Liver (tissue), 3 donors: Measurements from ENCODE around the gene NLRP5.

Source experiments
- FOXA2 ChIP-seq: IDR thresholded peaks from 2 replicates; pipeline ENCODE4 v1.6.1; 2016; ENCODE audit warnings: antibody characterized with exemption
- GABPA ChIP-seq, 2 donors: IDR thresholded peaks in 1 of 2; conservative IDR thresholded peaks in 1 of 2; 2 replicates each; pipeline ENCODE4 v1.6.1; 2016; ENCODE audit warnings: antibody characterized with exemption in 2 of 2, mild to moderate bottlenecking in 1 of 2, moderate library complexity in 1 of 2
- HNF4G ChIP-seq: IDR thresholded peaks from 2 replicates; pipeline ENCODE4 v1.6.1; 2016; ENCODE audit warnings: antibody characterized with exemption
- RAD21 ChIP-seq, 2 donors: IDR thresholded peaks; 2 replicates each; pipeline ENCODE4 v1.6.1; 2016; ENCODE audit warnings: antibody characterized with exemption in 2 of 2, mild to moderate bottlenecking in 2 of 2
- TF ChIP-seq, protein P1 (sequence below): IDR thresholded peaks from 2 replicates; pipeline ENCODE4 v1.6.1; 2016; ENCODE audit warnings: antibody characterized with exemption, mild to moderate bottlenecking
- TF ChIP-seq, protein P2 (sequence below): fragments of 150-350 bp; IDR thresholded peaks from 2 replicates; pipeline ENCODE4 v1.5.1; 2017; ENCODE audit warnings: improper control_type of control experiment, low read depth, low read length; ENCODE audit not compliant: missing input control
- donor health status: healthy.
- donor health status: healthy.

DNA sequence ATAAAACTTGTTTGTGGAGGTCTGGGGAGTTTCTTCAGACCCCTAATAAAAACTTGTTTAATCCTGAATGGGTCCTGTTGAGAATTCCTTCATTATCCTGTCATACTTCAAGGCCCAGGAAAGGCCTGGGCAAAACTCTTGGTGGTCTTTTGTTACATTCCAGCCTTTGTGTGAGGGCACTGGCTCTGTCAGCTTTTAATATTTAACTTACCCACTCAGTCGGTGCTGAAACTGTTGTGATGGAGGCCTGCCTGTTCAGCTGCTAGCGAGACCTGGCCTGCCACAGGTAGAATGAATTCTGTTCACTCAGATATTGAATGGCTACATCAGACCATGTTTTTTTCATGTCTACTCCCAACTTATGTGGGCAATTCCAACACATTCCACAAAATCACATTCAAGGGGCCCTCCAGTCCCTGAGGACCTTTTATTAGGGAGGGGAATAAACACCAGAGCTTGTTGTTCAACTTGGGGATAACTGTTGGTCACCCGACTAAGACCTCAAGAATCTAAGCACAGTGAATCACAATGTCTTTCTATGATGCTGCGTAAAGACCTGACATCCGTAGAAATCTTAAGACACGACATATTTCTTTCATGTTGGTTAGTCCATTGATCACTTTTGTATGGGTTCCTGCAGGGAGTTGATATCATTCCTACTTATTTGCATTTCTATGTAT is 26.4 kb upstream of the NLRP5 start:
- TF ChIP-seq, protein P1, sequence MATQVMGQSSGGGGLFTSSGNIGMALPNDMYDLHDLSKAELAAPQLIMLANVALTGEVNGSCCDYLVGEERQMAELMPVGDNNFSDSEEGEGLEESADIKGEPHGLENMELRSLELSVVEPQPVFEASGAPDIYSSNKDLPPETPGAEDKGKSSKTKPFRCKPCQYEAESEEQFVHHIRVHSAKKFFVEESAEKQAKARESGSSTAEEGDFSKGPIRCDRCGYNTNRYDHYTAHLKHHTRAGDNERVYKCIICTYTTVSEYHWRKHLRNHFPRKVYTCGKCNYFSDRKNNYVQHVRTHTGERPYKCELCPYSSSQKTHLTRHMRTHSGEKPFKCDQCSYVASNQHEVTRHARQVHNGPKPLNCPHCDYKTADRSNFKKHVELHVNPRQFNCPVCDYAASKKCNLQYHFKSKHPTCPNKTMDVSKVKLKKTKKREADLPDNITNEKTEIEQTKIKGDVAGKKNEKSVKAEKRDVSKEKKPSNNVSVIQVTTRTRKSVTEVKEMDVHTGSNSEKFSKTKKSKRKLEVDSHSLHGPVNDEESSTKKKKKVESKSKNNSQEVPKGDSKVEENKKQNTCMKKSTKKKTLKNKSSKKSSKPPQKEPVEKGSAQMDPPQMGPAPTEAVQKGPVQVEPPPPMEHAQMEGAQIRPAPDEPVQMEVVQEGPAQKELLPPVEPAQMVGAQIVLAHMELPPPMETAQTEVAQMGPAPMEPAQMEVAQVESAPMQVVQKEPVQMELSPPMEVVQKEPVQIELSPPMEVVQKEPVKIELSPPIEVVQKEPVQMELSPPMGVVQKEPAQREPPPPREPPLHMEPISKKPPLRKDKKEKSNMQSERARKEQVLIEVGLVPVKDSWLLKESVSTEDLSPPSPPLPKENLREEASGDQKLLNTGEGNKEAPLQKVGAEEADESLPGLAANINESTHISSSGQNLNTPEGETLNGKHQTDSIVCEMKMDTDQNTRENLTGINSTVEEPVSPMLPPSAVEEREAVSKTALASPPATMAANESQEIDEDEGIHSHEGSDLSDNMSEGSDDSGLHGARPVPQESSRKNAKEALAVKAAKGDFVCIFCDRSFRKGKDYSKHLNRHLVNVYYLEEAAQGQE: no peak
- TF ChIP-seq, protein P2, sequence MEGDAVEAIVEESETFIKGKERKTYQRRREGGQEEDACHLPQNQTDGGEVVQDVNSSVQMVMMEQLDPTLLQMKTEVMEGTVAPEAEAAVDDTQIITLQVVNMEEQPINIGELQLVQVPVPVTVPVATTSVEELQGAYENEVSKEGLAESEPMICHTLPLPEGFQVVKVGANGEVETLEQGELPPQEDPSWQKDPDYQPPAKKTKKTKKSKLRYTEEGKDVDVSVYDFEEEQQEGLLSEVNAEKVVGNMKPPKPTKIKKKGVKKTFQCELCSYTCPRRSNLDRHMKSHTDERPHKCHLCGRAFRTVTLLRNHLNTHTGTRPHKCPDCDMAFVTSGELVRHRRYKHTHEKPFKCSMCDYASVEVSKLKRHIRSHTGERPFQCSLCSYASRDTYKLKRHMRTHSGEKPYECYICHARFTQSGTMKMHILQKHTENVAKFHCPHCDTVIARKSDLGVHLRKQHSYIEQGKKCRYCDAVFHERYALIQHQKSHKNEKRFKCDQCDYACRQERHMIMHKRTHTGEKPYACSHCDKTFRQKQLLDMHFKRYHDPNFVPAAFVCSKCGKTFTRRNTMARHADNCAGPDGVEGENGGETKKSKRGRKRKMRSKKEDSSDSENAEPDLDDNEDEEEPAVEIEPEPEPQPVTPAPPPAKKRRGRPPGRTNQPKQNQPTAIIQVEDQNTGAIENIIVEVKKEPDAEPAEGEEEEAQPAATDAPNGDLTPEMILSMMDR: no peak
- TF ChIP-seq GABPA (IDR thresholded peaks at IDR 0.05 in 1 of 2, conservative IDR thresholded peaks at IDR 0.05 in 1 of 2): no peak
- TF ChIP-seq FOXA2: no peak
- no peak for TF ChIP-seq RAD21 (IDR thresholded peaks at IDR 0.05)
- no peak for TF ChIP-seq HNF4G
